NT2/D1 (cell line): Measurements from ENCODE around the gene NLRP6.
A peak's percentile ranks its signal among the peaks of the same experiment; 100 is the strongest.

ENCODE experiments used
- DNase-seq: peaks from one replicate; pipeline ENCODE4 v3.0.0-alpha.2; 2011; ENCODE audit warnings: low read depth, low spot score
- H3K27me3 ChIP-seq: 2 replicates; pipeline ENCODE4 v1.6.0; 2011; ENCODE audit warnings: mild to moderate bottlenecking; ENCODE audit not compliant: insufficient read length, insufficient read depth
- H3K36me3 ChIP-seq: 2 replicates; pipeline ENCODE4 v1.6.1; 2011; ENCODE audit warnings: mild to moderate bottlenecking, low read length, mixed read lengths; ENCODE audit not compliant: insufficient read depth, insufficient read length
- H3K4me1 ChIP-seq: 2 replicates; pipeline ENCODE4 v1.5.1; 2011; ENCODE audit not compliant: insufficient read depth, insufficient read length
- H3K4me3 ChIP-seq: 2 replicates; pipeline ENCODE4 v1.5.1; 2011; ENCODE audit warnings: low read depth; ENCODE audit not compliant: insufficient read length
- H3K9ac ChIP-seq: 2 replicates; pipeline ENCODE4 v1.6.0; 2011; ENCODE audit warnings: low read depth; ENCODE audit not compliant: insufficient read length
- H3K9me3 ChIP-seq: 2 replicates; pipeline ENCODE4 v1.5.1; 2011; ENCODE audit warnings: mild to moderate bottlenecking, low read length; ENCODE audit not compliant: insufficient read depth
- SUZ12 ChIP-seq: IDR thresholded peaks from 2 replicates; pipeline ENCODE4 v1.6.1; 2011; ENCODE audit not compliant: insufficient read length, insufficient read depth; ENCODE audit errors: extremely low read depth
- YY1 ChIP-seq: IDR thresholded peaks from 2 replicates; pipeline ENCODE4 v1.6.1; 2011; ENCODE audit not compliant: insufficient read length, insufficient read depth
- ZNF274 ChIP-seq: IDR thresholded peaks from 2 replicates; pipeline ENCODE4 v1.6.1; 2011; ENCODE audit warnings: mild to moderate bottlenecking, low read depth, low read length

Gene NLRP6

GRCh38 chr11:269146-269890, 8.9 kb upstream of the NLRP6 start:
- no peak for TF ChIP-seq SUZ12
- TF ChIP-seq YY1: no peak
- no peak for TF ChIP-seq ZNF274
- no peak for DNase-seq
- Histone ChIP-seq H3K36me3 (no peaks in the 10 kb centered on the region), H3K9ac (no peak overlapping the region), H3K4me3 (no peak overlapping the region), H3K4me1 (peaks cover 11% of the 10 kb centered on the region), H3K27me3 (no peaks in the 10 kb centered on the region), H3K9me3 (peaks cover 16% of the 10 kb centered on the region)

- H3K36me3 ChIP-seq: no peaks in the 10 kb centered on the region
- peak overlapping the region; percentile 13 for H3K9ac ChIP-seq
- no peak for TF ChIP-seq SUZ12
- TF ChIP-seq YY1: no peak
- TF ChIP-seq ZNF274: no peak
- DNase-seq: no peak
- no peaks in the 10 kb centered on the region for H3K27me3 ChIP-seq
- no peak overlapping the region for H3K4me3 ChIP-seq
- peaks cover 14% of the 10 kb centered on the region for H3K9me3 ChIP-seq
- H3K4me1 ChIP-seq: peaks cover 11% of the 10 kb centered on the region
These were observed 7.5 kb upstream of the NLRP6 start for GRCh38 chr11:270451-271318.

- Histone ChIP-seq H3K27me3 (no peaks in the 10 kb centered on the region), H3K9me3 (peaks cover 12% of the 10 kb centered on the region), H3K4me1 (peaks cover 11% of the 10 kb centered on the region), H3K4me3 (no peak overlapping the region), H3K36me3 (no peaks in the 10 kb centered on the region), H3K9ac (no peak overlapping the region)
- no peak for DNase-seq
- no peak for TF ChIP-seq SUZ12
- TF ChIP-seq YY1: no peak
- TF ChIP-seq ZNF274: no peak
These were observed 6.9 kb upstream of the NLRP6 start for GRCh38 chr11:271319-271715.

- Histone ChIP-seq H3K9ac (no peak overlapping the region), H3K9me3 (peaks cover 9% of the 10 kb centered on the region; the same call in 1 of the 2 replicates), H3K4me3 (no peak overlapping the region), H3K36me3 (no peaks in the 10 kb centered on the region), H3K27me3 (no peaks in the 10 kb centered on the region), H3K4me1 (peaks cover 11% of the 10 kb centered on the region)
- no peak for DNase-seq
- TF ChIP-seq ZNF274 (no peak), YY1 (no peak), SUZ12 (no peak)
These were observed 5.8 kb upstream of the NLRP6 start for GRCh38 chr11:272195-272930.

GRCh38 chr11:272931-273198, 5.3 kb upstream of the NLRP6 start:
- Histone ChIP-seq H3K9ac (no peak overlapping the region), H3K27me3 (no peaks in the 10 kb centered on the region), H3K36me3 (no peaks in the 10 kb centered on the region), H3K9me3 (peaks cover 9% of the 10 kb centered on the region; the same call in 1 of the 2 replicates), H3K4me1 (peaks cover 9% of the 10 kb centered on the region), H3K4me3 (no peak overlapping the region)
- no peak for DNase-seq
- TF ChIP-seq ZNF274 (no peak), SUZ12 (no peak), YY1 (no peak)

GRCh38 chr11:276219-276618, 2.0 kb upstream of the NLRP6 start:
- Histone ChIP-seq H3K27me3 (peaks cover 5% of the 10 kb centered on the region), H3K9ac (no peak overlapping the region), H3K36me3 (no peaks in the 10 kb centered on the region), H3K9me3 (peaks cover 9% of the 10 kb centered on the region; the same call in 1 of the 2 replicates), H3K4me3 (no peak overlapping the region), H3K4me1 (peaks cover 4% of the 10 kb centered on the region)
- no peak for DNase-seq
- no peak for TF ChIP-seq YY1
- TF ChIP-seq SUZ12: no peak
- no peak for TF ChIP-seq ZNF274
